ENCODE data around the gene ARHGAP26.

- TF ChIP-seq POLR2A (IDR thresholded peaks at IDR 0.05; ENCODE audit: low read depth) (no peak), CTCF (IDR thresholded peaks at IDR 0.05) (no peak), POLR2AphosphoS5 (IDR thresholded peaks at IDR 0.05) (no peak)
Observed at GRCh38 chr5:143216211-143216610, 446.0 kb downstream of the ARHGAP26 start.
